Endothelial cell (in vitro differentiated cells): ENCODE measurements around the gene COL11A1. TPM values are rescaled to one million over a fixed set of nuclear protein-coding genes. Genes with fewer than 3 reads are reported as not detected.

Source experiments
- DNase-seq: peaks from one replicate; pipeline ENCODE4 v3.0.0; 2021; ENCODE audit warnings: low spot score
- H3K27ac Mint-ChIP-seq: one replicate; pipeline ENCODE4 v1.8.0; 2021; ENCODE audit warnings: mixed read lengths, inconsistent platforms; ENCODE audit not compliant: unreplicated experiment
- H3K27me3 Mint-ChIP-seq: one replicate; pipeline ENCODE4 v1.8.0; 2021; ENCODE audit warnings: mild to moderate bottlenecking, moderate library complexity, mixed read lengths, inconsistent platforms; ENCODE audit not compliant: unreplicated experiment
- H3K36me3 Mint-ChIP-seq: one replicate; pipeline ENCODE4 v1.8.0; 2021; ENCODE audit warnings: mild to moderate bottlenecking, low read depth, mixed read lengths, inconsistent platforms; ENCODE audit not compliant: unreplicated experiment
- H3K4me1 Mint-ChIP-seq: one replicate; pipeline ENCODE4 v1.8.0; 2021; ENCODE audit warnings: mild to moderate bottlenecking, mixed read lengths, inconsistent platforms; ENCODE audit not compliant: unreplicated experiment
- H3K4me3 Mint-ChIP-seq: one replicate; pipeline ENCODE4 v1.8.0; 2021; ENCODE audit warnings: mild to moderate bottlenecking, mixed read lengths, inconsistent platforms; ENCODE audit not compliant: unreplicated experiment
- H3K9me3 Mint-ChIP-seq: one replicate; pipeline ENCODE4 v1.8.0; 2021; ENCODE audit warnings: mixed read lengths, inconsistent platforms; ENCODE audit not compliant: unreplicated experiment
- CTCF ChIP-seq: fragments of 200-600 bp; sonication (generic); IDR thresholded peaks from one replicate; pipeline ENCODE4 v1.5.0; 2021; ENCODE audit warnings: antibody characterized with exemption; ENCODE audit not compliant: unreplicated experiment
- total RNA-seq: library from RNA; stranded (reverse); fragmentation: NEBNext Ultra II Directional; extraction: Animal tissue kit (Norgen Biotek cat#: 25700); gene quantifications from one replicate; pipeline ENCODE4 v1.2.1, GENCODE V29; 2021; ENCODE audit not compliant: unreplicated experiment

COL11A1 gene
- total RNA-seq, 1 donor from 2014 or later = 9.2 TPM

- TF ChIP-seq CTCF = no peak
- H3K27me3 Mint-ChIP-seq = no peaks in the 10 kb centered on the region
- H3K4me3 Mint-ChIP-seq = no peak overlapping the region
- no peak overlapping the region for H3K27ac Mint-ChIP-seq
- DNase-seq = no peak
- no peaks in the 10 kb centered on the region for H3K9me3 Mint-ChIP-seq
- H3K36me3 Mint-ChIP-seq = no peaks in the 10 kb centered on the region
- no peaks in the 10 kb centered on the region for H3K4me1 Mint-ChIP-seq
Observed at GRCh38 chr1:103122983-103123720, 14.8 kb upstream of the COL11A1 start.

- no peaks in the 10 kb centered on the region for H3K9me3 Mint-ChIP-seq
- no peak overlapping the region for H3K27ac Mint-ChIP-seq
- DNase-seq = no peak
- no peak overlapping the region for H3K4me3 Mint-ChIP-seq
- peaks cover 1% of the 10 kb centered on the region for H3K27me3 Mint-ChIP-seq
- no peak for TF ChIP-seq CTCF
- H3K36me3 Mint-ChIP-seq = no peaks in the 10 kb centered on the region
- no peaks in the 10 kb centered on the region for H3K4me1 Mint-ChIP-seq
Observed at GRCh38 chr1:103120981-103121380, 12.7 kb upstream of the COL11A1 start.

GRCh38 chr1:103112546-103112945 is 4.2 kb upstream of the COL11A1 start:
- no peak for TF ChIP-seq CTCF
- H3K4me1 Mint-ChIP-seq = no peaks in the 10 kb centered on the region
- H3K36me3 Mint-ChIP-seq = no peaks in the 10 kb centered on the region
- no peak overlapping the region for H3K27ac Mint-ChIP-seq
- no peak overlapping the region for H3K4me3 Mint-ChIP-seq
- peaks cover 2% of the 10 kb centered on the region for H3K27me3 Mint-ChIP-seq
- DNase-seq = no peak
- H3K9me3 Mint-ChIP-seq = no peaks in the 10 kb centered on the region

- Mint-ChIP-seq H3K4me3 (no peak overlapping the region), H3K9me3 (no peaks in the 10 kb centered on the region), H3K4me1 (no peaks in the 10 kb centered on the region), H3K27me3 (peaks cover 2% of the 10 kb centered on the region), H3K27ac (no peak overlapping the region), H3K36me3 (no peaks in the 10 kb centered on the region)
- TF ChIP-seq CTCF = no peak
- no peak for DNase-seq
Observed at GRCh38 chr1:103111926-103112325, 3.6 kb upstream of the COL11A1 start.

GRCh38 chr1:103110701-103111100 is 2.4 kb upstream of the COL11A1 start:
- H3K27me3 Mint-ChIP-seq = peaks cover 1% of the 10 kb centered on the region
- DNase-seq = no peak
- no peaks in the 10 kb centered on the region for H3K4me1 Mint-ChIP-seq
- no peaks in the 10 kb centered on the region for H3K36me3 Mint-ChIP-seq
- no peaks in the 10 kb centered on the region for H3K9me3 Mint-ChIP-seq
- H3K27ac Mint-ChIP-seq = no peak overlapping the region
- no peak for TF ChIP-seq CTCF
- no peak overlapping the region for H3K4me3 Mint-ChIP-seq
